Activated CD4-positive, alpha-beta T cell treated with anti-CD3 and anti-CD28 coated beads, Interleukin-2, Interleukin-6, amounts not matched to agents 100 ng/mL and 50 ng/mL, durations not matched to agents 16 hours and 8 hours (primary cell): ENCODE measurements around the gene MUC20.
"Not testable (repeated sequence)": the region's sequence is repeated elsewhere in the genome, so short reads cannot be mapped to it uniquely, and the experiment has no call there.

ENCODE experiments used
- DNase-seq: peaks from one replicate; pipeline ENCODE4 v3.0.0-alpha.2; 2020

Gene MUC20

DNA sequence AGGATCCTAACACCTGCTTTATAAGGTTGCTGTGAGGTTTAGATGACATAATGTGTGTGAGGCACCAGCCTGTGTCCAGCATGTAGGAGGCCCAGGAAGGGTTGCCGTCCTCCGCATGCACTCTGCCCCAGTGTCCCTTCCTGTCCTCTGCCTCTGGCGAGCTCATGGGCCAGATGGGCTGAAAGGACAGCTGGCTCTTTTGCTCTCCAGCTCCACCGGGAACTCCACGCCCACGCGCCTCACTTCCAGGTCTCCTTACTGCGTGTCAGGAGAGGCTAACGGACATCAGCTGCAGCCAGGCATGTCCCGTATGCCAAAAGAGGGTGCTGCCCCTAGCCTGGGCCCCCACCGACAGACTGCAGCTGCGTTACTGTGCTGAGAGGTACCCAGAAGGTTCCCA lies 12.2 kb downstream of the MUC20 start:
- DNase-seq, result no peak

- no peak for DNase-seq
These were observed 14.4 kb downstream of the MUC20 start for GRCh38 chr3:195735036-195735695.

DNA sequence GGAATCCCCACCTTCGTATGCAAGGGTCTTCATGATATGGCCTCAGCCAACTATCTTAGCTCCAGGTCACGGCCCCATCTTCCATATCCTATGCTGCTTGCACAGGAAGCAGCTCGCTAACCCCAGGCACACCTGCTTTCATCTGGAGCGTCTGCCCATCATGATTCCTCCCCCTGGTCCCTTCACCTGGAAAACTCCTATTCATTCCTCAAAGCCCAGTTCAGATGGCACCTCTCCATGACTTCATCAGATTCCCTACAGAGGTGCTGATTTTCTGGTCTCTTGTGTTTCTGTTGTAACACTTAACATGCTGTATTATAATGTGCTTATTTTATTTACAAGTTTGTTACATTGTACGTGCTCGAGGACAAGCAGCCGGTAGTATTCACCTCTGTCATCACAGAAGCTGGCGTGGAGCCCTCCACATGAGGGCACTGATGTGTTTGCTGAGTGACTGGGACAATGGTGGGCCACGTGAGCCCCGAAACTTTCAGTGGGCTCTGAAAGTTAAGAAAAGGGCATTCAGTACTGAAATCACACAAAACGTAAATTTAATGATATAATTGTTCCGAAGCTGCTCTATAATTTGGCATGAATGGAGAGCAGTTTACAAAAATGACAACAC lies 16.2 kb downstream of the MUC20 start:
- no peak for DNase-seq

- DNase-seq, result not testable (repeated sequence)
These were observed 17.0 kb downstream of the MUC20 start for GRCh38 chr3:195737782-195738181.

GRCh38 chr3:195738274-195739044 lies 17.7 kb downstream of the MUC20 start:
- DNase-seq, result no peak

GRCh38 chr3:195739561-195740111 lies 18.9 kb downstream of the MUC20 start:
- no peak for DNase-seq

- DNase-seq, result no peak
These were observed 23.7 kb downstream of the MUC20 start for GRCh38 chr3:195744437-195744836.

GRCh38 chr3:195746346-195746745 lies 25.6 kb downstream of the MUC20 start:
- no peak for DNase-seq

- no peak for DNase-seq
These were observed 26.0 kb downstream of the MUC20 start for GRCh38 chr3:195746751-195747150.

- DNase-seq, result no peak
These were observed 27.9 kb downstream of the MUC20 start for GRCh38 chr3:195748661-195749060.

DNA sequence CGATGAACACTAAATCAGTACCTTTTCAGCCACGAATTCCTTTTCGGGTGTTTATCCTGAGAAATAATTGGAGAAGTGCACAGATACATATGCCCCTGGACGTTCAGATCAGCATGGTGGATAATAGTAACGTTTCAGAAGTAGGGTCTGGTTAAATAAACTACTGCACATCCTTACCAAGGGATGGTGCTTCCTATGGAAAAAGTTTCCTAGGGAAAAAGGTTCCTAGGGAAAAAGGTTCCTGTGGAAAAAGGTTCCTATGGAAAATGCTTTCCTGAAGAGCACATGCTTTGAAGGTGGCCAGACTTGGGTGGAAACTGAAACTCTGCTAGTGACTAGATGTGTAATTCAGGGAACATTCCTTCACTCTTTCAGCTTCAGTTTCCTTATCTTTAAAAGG lies 28.3 kb downstream of the MUC20 start:
- DNase-seq, result not testable (repeated sequence)

GRCh38 chr3:195750797-195751520 lies 30.2 kb downstream of the MUC20 start:
- DNase-seq, result no peak

DNA sequence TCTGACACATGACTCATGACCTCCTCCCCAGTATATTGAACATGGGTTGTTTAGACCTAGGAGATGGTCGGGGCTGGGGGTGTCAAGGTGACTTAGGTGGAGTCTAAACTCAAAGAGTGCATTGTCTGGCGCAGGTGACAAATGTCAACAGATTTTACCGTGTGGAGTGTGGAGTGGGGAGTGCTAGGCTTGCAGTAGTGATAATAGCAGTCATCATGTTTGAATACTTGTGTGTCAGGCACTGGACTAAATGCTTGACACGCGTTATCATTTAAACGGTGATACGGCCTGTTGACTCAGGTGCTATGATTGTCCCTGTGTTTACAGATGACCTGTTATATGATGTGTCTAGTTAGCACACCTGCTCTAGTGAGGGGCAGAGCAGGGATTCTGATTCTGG lies 30.8 kb downstream of the MUC20 start:
- no peak for DNase-seq

DNA sequence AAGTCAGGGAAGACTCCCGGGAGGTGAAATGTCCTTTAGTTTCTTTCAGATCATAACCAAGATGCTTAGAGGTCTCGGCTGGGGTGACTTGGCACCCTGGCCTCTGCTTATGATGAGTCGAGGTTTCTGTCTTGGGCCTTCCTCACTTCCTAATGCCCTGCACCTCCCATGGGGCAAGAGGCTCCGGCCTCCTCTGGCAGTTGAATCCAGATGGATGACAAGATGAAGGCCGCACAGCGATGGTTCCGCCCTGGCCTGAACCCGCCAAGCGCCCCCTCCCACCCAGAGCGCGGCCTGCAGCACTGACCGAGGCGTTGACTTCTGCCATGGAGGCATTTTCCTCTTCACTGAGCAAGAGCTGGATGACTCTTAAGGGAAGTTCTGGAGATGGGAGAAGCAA lies 31.3 kb downstream of the MUC20 start:
- DNase-seq, result no peak

GRCh38 chr3:195752546-195753331 lies 32.0 kb downstream of the MUC20 start:
- no peak for DNase-seq

- DNase-seq, result no peak
These were observed 32.8 kb downstream of the MUC20 start for GRCh38 chr3:195753581-195753980.

- DNase-seq, result no peak
These were observed 33.4 kb downstream of the MUC20 start for GRCh38 chr3:195754141-195754540.

DNA sequence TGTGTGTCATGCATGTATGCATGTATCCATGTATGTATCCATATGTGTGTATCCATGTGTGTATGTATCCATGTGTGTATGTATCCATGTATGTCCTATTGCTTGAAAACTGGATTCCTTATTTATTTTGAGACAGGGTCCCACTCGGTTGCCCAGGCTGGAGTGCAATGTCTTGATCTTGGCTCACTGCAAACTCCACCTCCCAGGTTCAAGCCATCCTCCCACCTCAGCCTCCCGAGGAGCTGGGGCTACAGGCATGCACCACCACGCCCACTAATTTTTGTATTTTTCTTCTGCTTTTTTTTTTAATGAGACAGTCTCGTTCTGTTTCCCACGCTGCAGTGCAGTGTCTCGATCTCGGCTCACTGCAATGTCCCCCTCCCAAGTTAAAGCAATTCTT lies 34.1 kb downstream of the MUC20 start:
- DNase-seq, result no peak

GRCh38 chr3:195755391-195755790 lies 34.6 kb downstream of the MUC20 start:
- DNase-seq, result no peak

DNA sequence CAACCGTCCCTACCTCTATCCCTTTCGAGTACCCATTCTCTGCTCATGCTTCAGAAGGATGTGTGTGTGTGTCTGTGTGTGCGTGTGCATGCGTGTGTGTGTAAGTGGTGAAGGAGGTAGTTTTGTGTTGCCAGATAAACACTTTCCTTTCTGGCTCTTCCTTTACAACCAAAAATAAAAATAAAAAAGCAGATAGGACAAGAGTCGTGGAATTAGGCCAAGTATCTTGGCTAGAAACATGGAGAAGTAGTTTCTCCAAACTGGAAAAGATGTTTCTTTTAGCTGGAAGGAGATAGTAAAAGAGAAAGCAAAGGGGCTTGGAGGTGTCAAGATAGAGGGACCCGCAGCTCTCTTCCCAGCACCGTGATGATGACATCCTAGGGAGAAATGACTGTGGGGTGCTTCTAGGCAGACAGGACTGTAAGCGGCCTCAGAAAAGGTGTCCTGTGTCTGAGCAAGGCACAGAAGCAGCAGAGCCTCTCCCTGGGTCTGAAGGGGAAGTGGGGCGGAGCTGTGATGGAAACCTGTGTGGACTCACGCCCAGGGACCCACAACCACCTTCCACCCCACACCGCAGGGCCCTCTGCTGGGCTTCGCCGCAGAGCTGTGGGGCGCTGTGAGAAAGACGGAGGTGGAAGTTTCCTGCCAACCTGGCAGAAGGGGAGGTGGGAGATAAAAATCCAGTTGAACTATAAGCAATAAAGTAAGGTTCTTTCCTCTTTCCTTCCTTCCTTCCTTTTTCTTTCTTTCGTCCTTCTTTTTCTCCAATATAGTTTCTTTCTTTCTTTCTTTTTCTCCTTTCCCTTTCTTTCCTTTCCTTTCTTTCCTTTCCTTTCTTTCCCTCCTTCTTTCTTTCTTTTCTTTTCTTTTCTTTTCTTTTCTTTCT lies 35.3 kb downstream of the MUC20 start:
- peak; percentile 34 for DNase-seq

DNA sequence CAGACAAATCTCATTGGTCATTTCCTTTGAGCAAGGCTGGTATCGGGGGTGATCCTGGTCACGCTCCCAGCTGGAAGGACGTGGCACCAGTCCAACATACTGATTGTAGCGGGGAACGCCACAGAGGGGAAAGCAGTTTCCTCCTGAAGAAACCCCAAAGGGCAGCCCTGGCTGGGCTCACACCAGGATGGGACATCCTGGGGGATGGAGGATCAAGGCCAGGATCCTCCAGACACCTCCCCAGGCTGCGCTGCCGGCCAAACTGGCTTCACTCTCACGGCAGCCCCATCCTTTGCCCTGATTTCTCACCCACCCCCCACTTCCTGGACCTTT lies 36.6 kb downstream of the MUC20 start:
- no peak for DNase-seq
